ENCODE results near the gene NXPE3.

The NXPE3 gene

DNA sequence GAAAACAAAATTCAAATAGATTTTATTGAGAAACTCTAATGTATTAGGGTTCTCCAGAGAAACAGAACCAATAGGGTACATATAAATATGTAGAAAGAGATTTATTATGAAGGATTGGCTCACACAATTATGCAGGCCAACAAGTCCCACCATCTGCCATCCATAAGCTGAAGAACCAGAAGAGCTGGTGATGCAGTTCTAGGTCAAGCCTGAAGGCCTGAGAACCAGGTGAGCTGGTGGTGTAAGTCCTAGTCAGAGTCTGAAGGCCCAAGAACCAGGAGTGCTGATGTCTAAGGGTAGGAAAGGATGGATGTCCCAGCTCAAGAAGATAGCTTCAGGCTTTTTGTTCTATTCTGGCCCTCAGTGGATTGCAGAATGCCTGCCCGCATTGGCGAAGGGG is 67.7 kb downstream of the NXPE3 start:
- Mint-ChIP-seq H3K36me3 (ENCODE audit: low read depth) (peaks cover 21% of the 10 kb centered on the region), H3K4me3 (no peak overlapping the region)
- intact Hi-C loops (cut with micrococcal nuclease): no loop called here

DNA sequence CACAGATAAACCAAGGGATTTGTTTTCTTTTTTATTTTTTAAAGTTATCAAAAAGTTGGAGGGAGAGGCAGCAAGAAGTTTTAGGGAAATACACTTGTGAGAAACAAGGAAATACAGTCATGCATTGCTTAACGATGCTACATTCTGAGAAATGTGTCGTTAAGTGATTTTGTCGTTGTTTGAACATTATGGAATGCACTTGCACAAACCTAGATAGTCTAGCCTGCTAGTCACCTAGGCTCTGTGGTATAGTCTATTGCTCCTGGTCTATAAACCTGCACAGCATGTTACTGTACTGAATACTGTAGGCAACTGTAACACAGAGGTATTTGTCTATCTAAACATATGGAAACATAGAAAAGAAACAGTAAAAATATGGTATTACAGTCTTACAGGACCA is 68.3 kb downstream of the NXPE3 start:
- Mint-ChIP-seq H3K27me3 (no peaks in the 10 kb centered on the region), H3K9me3 (no peaks in the 10 kb centered on the region), H3K4me1 (ENCODE audit: low read depth) (peaks cover 38% of the 10 kb centered on the region), H3K36me3 (ENCODE audit: low read depth) (peaks cover 27% of the 10 kb centered on the region), H3K27ac (peak overlapping the region; percentile 98), H3K4me3 (no peak overlapping the region)
- intact Hi-C loops (cut with micrococcal nuclease): no loop called here

More for the DNA sequence above, 67.7 kb downstream of the NXPE3 start:
- H3K9me3 Mint-ChIP-seq: no peaks in the 10 kb centered on the region
- no peak overlapping the region for H3K27ac Mint-ChIP-seq
- H3K4me1 Mint-ChIP-seq (ENCODE audit: low read depth): peaks cover 38% of the 10 kb centered on the region
- no peaks in the 10 kb centered on the region for H3K27me3 Mint-ChIP-seq

DNA sequence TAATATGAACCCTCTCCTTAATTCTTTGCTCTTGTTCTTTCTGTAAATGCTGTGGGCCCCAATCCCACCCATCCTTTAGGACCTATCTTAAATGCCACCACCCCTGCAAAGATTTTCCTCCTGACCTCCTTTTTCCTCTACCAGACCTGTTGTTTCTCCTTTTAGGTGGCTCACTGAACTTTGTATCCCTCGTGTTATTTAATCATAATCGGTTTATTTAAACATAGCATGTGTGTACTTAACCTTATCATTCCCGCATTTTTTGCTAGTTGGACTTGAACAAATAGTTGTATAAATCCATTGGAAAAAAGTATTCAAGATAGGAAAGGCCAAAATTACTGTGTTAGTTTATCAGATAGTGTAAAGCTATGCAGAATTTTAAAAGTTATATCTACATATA is 69.3 kb downstream of the NXPE3 start:
- Mint-ChIP-seq H3K27ac (peak overlapping the region; percentile 98), H3K4me3 (peak overlapping the region; percentile 91), H3K4me1 (ENCODE audit: low read depth) (peaks cover 38% of the 10 kb centered on the region), H3K27me3 (no peaks in the 10 kb centered on the region), H3K36me3 (ENCODE audit: low read depth) (peaks cover 37% of the 10 kb centered on the region), H3K9me3 (no peaks in the 10 kb centered on the region)
- intact Hi-C loops (cut with micrococcal nuclease): loop anchor here (2.0 kb wide), 1 partner anchor 22 kb away; no protein-coding TSS in a partner anchor

DNA sequence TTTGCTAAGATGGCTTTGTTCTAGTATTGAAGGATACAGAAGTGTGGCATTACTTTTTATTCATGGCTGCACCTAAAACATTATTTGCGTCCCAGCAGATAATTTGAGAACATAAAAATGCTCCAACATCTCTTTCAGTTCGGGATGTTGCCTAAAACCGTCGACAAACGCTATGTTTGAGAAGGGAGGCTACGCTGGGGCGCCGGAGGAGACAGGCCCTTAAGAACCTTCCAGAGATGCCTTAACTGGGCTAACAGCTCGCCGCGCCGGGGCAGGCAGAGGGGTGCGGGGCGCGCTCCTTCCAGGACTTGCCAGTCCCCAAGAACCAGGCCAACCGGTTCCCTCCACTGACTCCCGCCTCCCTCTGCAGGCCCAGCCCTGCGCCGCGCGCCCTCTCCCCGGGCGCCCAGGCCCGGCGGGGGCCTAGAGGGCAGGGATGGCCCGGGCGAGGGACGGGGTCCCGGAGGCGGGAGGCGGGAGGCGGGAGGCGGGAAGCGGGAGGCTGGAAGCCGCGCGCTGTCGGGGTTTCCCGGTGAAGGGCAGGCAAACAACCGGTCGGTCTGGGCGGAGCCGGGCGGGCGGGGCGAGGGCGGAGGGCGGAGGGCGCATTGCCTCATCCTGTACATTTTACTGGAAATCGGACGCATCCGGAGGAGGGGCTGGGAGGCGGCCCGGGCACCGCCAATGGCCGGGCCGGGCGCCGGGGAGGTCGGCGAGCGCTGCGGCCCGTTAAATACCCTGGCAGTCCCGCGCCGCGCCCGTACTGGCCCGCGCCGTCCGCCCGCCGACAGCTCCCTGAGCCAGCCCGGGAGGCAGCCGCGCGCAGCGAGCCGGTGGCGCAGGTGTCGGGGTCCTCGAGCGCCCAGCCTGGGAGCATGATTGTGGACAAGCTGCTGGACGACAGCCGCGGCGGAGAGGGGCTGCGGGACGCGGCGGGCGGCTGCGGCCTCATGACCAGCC is 70.0 kb downstream of the NXPE3 start, which contains the start of gene NFKBIZ:
NFKBIZ (plus strand) TSS at position 761 of the 960 bp plus-strand sequence; CDS start at position 876, 115 bp downstream.
- H3K4me3 Mint-ChIP-seq: peak within 1 kb of the TSS; percentile 91
- H3K9me3 Mint-ChIP-seq: no peaks in the 10 kb centered on the region
- peak within 1 kb of the TSS; percentile 98 for H3K27ac Mint-ChIP-seq
- intact Hi-C loops (cut with micrococcal nuclease): loop anchor here (2.0 kb wide), 1 partner anchor 22 kb away; no protein-coding TSS in a partner anchor
- peaks cover 44% of the 10 kb centered on the region for H3K36me3 Mint-ChIP-seq (ENCODE audit: low read depth)
- H3K27me3 Mint-ChIP-seq: no peaks in the 10 kb centered on the region
- peaks cover 42% of the 10 kb centered on the region for H3K4me1 Mint-ChIP-seq (ENCODE audit: low read depth)

DNA sequence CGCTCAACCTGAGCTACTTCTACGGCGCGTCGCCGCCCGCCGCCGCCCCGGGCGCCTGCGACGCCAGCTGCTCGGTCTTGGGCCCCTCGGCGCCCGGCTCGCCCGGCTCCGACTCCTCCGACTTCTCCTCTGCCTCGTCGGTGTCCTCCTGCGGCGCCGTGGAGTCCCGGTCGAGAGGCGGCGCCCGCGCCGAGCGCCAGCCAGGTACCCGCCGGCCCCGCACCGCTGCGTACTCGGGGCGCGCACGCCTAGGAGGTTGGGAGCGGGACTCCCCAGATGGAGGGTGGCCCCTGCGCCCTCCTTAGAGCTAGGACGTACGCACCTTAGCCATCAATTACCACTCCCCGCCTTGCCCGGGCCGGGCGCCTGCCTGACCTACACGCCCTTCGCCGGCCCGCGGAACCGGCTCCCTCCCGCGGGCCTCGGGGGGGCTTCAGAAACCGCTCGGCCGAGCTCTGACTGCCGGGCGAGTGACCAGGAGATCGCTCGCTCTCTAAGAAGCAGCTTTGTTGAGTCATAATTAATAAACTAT is 70.8 kb downstream of the NXPE3 start:
- Mint-ChIP-seq H3K36me3 (ENCODE audit: low read depth) (peaks cover 52% of the 10 kb centered on the region), H3K27ac (peak overlapping the region; percentile 98), H3K9me3 (no peaks in the 10 kb centered on the region), H3K4me1 (ENCODE audit: low read depth) (peaks cover 43% of the 10 kb centered on the region), H3K27me3 (no peaks in the 10 kb centered on the region), H3K4me3 (peak overlapping the region; percentile 91)
- intact Hi-C loops (cut with micrococcal nuclease): loop anchor here (2.0 to 5.0 kb wide), 4 partner anchors 23 to 93 kb away; no protein-coding TSS in a partner anchor

DNA sequence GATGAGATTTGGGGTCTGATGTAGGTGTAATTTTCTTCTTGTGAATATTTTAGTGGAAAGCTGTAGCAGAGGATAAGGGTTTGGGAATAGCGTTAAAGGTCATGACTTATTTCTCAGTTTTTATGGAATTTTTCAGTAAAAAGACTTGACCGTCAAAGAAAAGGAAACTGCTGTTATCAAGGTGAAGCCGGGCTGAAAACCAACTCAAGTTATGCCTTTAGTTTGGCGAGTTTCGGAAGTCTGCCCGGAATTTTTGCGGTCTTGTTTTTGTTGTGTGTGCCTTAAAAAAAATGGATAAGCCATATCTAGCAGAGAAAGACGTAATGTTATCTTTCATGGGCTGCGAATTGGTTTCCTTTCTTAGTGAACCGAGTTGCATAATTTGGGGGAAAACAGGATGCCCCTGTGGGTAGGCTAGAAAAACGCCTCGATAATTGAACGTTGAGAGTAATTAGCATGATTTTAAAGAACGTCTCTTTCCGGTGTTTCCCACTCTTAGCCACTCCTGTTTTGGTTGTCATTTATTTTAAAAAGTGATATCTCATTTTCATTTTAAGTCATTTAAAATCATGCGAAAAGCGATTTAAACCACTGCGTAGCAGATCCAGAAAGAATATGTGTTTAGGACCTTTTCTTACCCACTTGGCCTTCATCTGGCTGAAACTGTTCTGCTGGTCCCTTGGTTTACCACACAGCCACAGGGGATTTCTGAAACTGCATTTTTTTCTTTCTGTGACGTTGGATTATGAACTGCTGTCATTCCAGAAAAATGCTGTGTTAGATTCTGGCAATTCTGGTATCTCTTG is 71.4 kb downstream of the NXPE3 start:
- Mint-ChIP-seq H3K4me1 (ENCODE audit: low read depth) (peaks cover 48% of the 10 kb centered on the region), H3K27ac (peak overlapping the region; percentile 98), H3K4me3 (peak overlapping the region; percentile 91), H3K36me3 (ENCODE audit: low read depth) (peaks cover 58% of the 10 kb centered on the region), H3K9me3 (no peaks in the 10 kb centered on the region), H3K27me3 (no peaks in the 10 kb centered on the region)
- intact Hi-C loops (cut with micrococcal nuclease): loop anchor here (2.0 to 5.0 kb wide), 3 partner anchors 33 to 92 kb away; no protein-coding TSS in a partner anchor

DNA sequence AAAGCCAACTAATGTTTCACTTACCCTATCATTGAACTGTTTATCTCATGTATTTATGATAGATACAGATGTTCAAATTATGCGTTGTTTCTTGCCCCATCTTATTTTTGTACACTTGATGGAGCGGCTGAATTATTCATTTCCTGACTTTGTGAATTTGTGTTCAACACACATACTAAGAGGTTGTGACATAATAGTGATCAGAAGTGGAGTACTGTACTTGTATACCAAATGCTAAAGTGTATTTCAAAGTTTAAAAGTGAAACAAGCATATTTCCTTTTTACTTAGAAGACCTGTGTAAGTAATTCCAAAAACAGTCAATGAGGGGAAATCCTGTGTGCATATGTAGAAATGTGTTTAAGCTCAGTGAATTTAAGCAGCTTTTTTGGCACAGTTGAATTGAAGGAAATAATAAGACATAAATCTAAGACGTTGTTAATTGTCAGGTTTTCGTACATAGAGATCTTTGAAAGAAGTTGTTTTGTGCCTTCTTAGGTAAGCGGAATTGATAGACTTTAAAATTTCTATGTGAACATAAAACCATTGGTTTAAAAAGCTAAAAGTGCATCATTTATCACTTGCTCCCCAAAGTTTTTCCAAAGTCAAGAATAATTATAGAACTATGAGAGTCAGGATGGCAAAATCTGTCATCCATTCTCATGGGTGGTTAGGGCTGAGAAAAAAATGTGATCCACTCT is 72.2 kb downstream of the NXPE3 start:
- Mint-ChIP-seq H3K4me1 (ENCODE audit: low read depth) (peaks cover 48% of the 10 kb centered on the region), H3K4me3 (peak overlapping the region; percentile 91), H3K27me3 (no peaks in the 10 kb centered on the region), H3K27ac (peak overlapping the region; percentile 98), H3K36me3 (ENCODE audit: low read depth) (peaks cover 66% of the 10 kb centered on the region), H3K9me3 (no peaks in the 10 kb centered on the region)
- intact Hi-C loops (cut with micrococcal nuclease): loop anchor here (2.0 to 5.0 kb wide), 3 partner anchors 34 to 91 kb away; no protein-coding TSS in a partner anchor

DNA sequence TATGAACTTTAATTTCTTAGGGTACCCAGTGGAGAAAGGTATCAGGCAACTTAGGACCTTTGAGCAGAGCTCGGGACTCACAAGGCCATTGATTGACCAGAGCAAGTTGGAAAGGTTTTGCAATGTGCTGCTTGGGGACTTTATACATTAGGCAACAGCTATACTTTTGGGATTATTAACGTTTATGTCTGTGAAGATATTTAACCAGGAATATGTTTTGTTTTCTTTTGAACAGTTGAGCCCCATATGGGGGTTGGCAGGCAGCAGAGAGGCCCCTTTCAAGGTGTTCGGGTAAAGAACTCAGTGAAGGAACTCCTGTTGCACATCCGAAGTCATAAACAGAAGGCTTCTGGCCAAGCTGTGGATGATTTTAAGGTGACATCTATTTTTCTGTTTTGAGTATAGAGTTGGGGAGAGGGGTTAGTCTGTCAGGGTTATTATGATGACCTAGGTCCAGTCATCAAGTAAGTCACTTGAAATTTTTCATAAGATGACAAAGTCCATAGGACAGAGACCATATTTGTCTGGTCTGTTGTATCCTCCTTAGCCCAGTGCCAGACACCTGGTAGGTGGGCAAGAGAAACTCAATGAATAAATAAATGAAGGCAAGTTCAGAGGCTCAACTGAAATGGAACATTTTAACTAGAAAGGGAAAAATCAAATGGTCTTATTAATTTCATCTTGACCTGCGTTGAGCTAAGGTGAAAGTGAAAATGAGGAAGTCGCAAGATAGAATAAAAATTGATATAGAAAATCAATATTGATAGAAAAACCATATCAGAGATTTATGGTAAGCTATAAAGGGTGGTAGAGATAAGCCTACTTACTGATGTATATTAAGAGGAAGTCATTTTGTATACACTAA is 73.1 kb downstream of the NXPE3 start:
- Mint-ChIP-seq H3K27me3 (no peaks in the 10 kb centered on the region), H3K27ac (peak overlapping the region; percentile 98), H3K4me3 (peak overlapping the region; percentile 91), H3K36me3 (ENCODE audit: low read depth) (peaks cover 75% of the 10 kb centered on the region), H3K9me3 (no peaks in the 10 kb centered on the region), H3K4me1 (ENCODE audit: low read depth) (peaks cover 50% of the 10 kb centered on the region)
- intact Hi-C loops (cut with micrococcal nuclease): loop anchor here (2.0 to 5.0 kb wide), 3 partner anchors 35 to 90 kb away; no protein-coding TSS in a partner anchor

DNA sequence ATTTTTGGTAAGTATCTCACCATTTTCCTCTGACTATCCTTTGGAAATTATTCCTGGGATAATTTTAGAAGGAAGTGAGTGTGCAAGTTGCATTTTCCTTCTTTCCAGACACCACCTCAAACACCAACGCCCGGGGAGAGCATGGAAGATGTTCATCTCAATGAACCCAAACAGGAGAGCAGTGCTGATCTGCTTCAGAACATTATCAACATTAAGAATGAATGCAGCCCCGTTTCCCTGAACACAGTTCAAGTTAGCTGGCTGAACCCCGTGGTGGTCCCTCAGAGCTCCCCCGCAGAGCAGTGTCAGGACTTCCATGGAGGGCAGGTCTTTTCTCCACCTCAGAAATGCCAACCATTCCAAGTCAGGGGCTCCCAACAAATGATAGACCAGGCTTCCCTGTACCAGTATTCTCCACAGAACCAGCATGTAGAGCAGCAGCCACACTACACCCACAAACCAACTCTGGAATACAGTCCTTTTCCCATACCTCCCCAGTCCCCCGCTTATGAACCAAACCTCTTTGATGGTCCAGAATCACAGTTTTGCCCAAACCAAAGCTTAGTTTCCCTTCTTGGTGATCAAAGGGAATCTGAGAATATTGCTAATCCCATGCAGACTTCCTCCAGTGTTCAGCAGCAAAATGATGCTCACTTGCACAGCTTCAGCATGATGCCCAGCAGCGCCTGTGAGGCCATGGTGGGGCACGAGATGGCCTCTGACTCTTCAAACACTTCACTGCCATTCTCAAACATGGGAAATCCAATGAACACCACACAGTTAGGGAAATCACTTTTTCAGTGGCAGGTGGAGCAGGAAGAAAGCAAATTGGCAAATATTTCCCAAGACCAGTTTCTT is 74.2 kb downstream of the NXPE3 start:
- H3K27ac Mint-ChIP-seq: no peak overlapping the region
- H3K36me3 Mint-ChIP-seq (ENCODE audit: low read depth): peaks cover 86% of the 10 kb centered on the region
- peaks cover 48% of the 10 kb centered on the region for H3K4me1 Mint-ChIP-seq (ENCODE audit: low read depth)
- H3K9me3 Mint-ChIP-seq: no peaks in the 10 kb centered on the region
- intact Hi-C loops (cut with micrococcal nuclease): loop anchor here (5.0 kb wide), 2 partner anchors 36 to 89 kb away; no protein-coding TSS in a partner anchor
- no peak overlapping the region for H3K4me3 Mint-ChIP-seq
- H3K27me3 Mint-ChIP-seq: no peaks in the 10 kb centered on the region

DNA sequence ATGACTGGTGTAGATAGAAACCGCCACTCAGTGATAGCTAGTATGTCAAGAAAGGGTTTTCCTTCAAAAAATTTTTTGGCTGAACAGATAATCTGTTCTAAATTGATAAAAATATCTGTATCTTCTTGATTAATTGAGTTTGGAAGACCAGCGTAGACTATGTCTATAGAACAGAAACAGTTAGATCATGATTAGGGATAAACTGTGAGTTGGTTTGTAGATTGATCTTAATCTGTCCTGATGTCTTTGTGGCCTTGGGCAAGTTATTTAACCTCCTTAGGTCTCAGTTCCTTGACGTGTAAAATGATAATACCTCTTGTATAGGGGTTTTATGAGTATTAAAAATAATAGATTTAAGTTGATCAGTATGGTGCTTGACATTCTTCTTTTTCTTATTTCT is 75.0 kb downstream of the NXPE3 start:
- Mint-ChIP-seq H3K36me3 (ENCODE audit: low read depth) (peaks cover 94% of the 10 kb centered on the region), H3K4me1 (ENCODE audit: low read depth) (peaks cover 44% of the 10 kb centered on the region), H3K4me3 (no peak overlapping the region), H3K9me3 (no peaks in the 10 kb centered on the region), H3K27ac (no peak overlapping the region), H3K27me3 (no peaks in the 10 kb centered on the region)
- intact Hi-C loops (cut with micrococcal nuclease): loop anchor here (5.0 kb wide), 2 partner anchors 37 to 88 kb away; no protein-coding TSS in a partner anchor

DNA sequence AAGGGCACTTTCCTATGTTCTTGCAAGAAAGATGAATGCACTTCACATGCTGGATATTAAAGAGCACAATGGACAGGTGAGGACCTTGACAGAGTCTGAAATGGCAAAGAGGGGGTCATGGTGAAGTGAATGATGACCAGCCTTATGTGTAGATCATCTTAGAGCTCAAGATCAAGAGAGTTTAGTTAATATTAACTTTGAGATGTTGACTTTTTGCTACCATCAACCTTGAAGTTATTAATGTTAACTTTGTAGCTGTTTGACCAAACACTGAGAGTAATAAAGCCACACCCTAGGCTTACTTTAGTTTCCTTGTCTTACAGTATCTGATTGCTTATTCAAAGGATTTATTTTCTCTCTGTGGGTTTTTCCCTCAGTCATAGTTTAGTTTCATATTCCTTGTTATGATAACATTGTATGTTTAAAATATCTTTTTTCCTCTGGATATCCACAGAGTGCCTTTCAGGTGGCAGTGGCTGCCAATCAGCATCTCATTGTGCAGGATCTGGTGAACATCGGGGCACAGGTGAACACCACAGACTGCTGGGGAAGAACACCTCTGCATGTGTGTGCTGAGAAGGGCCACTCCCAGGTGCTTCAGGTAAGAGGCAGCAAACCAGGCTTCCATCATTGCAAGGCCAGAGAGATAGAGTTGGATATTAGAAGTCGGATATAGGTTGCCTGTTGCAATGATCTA is 75.7 kb downstream of the NXPE3 start:
- H3K4me3 Mint-ChIP-seq: no peak overlapping the region

More for the DNA sequence above, 75.7 kb downstream of the NXPE3 start:
- H3K36me3 Mint-ChIP-seq (ENCODE audit: low read depth): peaks cover 100% of the 10 kb centered on the region
- intact Hi-C loops (cut with micrococcal nuclease): loop anchor here (5.0 kb wide), 2 partner anchors 37 to 88 kb away; no protein-coding TSS in a partner anchor
- no peak overlapping the region for H3K27ac Mint-ChIP-seq
- no peaks in the 10 kb centered on the region for H3K27me3 Mint-ChIP-seq
- peaks cover 44% of the 10 kb centered on the region for H3K4me1 Mint-ChIP-seq (ENCODE audit: low read depth)
- no peaks in the 10 kb centered on the region for H3K9me3 Mint-ChIP-seq

Data from dendritic cell treated with granulocyte-macrophage colony-stimulating factor and Interleukin-4, amounts not matched to agents 40 ng/mL and 50 ng/mL, for 4 days (primary cell).